GM21529 (cell line): ENCODE data around the gene PLXDC1.
"Not testable (repeated sequence)": the region's sequence is repeated elsewhere in the genome, so short reads cannot be mapped to it uniquely, and the experiment has no call there.

Experiments used
- ATAC-seq: cut with Tn5 transposase; IDR thresholded peaks from one replicate; pipeline ENCODE4 v1.9.1; 2021; ENCODE audit not compliant: unreplicated experiment

Gene PLXDC1

GRCh38 chr17:39130205-39130604 is 21.2 kb downstream of the PLXDC1 start:
- no peak for ATAC-seq

DNA sequence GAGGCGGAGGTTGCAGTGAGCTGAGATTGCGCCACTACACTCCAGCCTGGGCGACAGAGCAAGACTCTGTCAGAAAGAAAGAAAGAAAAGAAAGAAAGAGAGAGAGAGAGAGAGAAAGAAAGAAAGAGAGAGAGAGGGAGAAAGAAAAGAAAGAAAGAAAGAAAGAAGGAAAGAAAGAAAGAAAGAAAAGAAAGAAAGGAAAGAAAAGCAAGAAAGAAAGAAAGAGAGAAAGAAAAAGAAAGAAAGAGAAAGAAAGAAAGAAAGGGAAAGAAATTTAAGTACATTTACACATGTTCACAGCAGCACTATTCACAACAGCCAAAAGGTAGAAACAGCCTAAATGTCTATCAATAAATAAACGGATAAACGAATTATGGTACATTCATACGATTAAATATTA is 21.9 kb downstream of the PLXDC1 start:
- ATAC-seq: not testable (repeated sequence)

- ATAC-seq: no peak
Measured at GRCh38 chr17:39126436-39126835, 25.0 kb downstream of the PLXDC1 start.

DNA sequence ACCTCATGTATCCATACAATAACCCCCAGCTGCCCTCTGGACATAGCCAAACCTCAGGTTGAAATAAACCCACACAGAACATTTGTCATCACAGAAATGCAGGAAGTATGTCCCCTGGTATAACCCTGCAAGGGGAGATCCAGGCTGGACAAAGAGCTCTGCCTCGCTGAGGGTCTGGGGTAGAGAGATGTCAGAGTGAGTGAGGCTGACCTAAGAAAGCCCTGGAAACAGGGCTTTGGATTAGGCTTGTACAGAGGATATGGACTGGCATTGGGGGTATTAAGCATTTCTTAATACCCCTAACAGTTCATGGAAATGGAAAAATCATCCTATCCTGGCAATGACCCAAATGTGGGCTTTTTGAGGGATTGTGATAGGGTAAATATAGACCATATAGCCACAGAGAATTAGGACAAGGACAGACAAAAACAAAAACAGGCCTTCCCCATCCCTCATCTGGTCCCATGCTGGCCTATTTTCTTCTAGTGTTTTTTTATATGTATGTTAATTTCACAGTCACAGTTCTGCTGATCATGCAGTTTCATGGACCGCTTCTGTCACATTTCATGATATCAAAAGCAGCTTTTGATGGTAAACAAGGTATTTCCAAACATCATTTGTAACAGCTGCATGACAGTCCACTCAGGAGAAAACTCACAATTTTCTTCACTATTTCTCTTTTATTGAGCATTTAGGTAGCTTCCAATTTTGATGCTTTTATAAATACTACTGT is 26.1 kb downstream of the PLXDC1 start:
- ATAC-seq: no peak

GRCh38 chr17:39123627-39124026 is 27.8 kb downstream of the PLXDC1 start:
- ATAC-seq: no peak

- no peak for ATAC-seq
Measured at GRCh38 chr17:39122991-39123390, 28.4 kb downstream of the PLXDC1 start.

GRCh38 chr17:39121919-39122318 is 29.5 kb downstream of the PLXDC1 start:
- not testable (repeated sequence) for ATAC-seq

GRCh38 chr17:39118674-39119419 is 32.6 kb downstream of the PLXDC1 start:
- ATAC-seq: peak; percentile 76

GRCh38 chr17:39116224-39116623 is 35.2 kb downstream of the PLXDC1 start:
- no peak for ATAC-seq

DNA sequence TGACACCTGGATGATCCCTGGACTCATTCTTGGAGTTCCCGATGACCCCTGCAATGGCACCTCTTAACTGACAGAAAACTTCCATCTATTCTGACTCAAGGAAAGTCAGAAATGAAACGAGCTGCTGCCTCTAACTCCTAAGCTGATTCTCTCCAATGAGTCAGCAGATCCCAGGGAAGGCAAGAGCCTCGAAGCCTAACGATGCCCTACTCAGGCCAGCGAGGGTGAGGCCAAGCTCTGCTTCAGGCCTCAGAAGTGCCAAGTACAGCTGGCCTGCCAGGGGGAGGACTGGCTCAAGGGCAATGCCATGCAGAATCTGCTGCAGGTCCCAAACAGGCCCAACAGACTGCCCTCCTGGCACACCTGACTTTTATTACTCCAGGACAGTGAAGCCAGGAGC is 36.3 kb downstream of the PLXDC1 start:
- ATAC-seq: no peak

DNA sequence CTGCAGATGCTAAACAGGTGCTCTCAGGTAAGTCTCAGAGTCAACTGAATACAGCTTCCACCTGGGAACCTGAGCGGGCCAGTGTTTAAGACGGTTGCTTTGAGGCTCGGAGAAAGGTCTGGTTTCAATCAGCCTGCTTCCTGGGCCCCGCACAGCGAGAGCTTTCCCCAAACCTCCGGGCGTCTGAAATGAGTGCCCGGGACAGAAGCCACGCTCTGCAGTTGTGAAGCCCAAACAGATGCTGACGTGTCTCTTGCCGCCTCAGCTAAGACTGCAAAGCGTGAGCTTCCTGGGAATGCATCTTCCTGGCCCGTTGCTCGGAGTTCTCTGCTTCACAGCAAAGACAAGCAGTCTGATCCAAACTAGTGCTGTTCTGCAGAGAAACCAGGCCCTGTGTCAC is 36.7 kb downstream of the PLXDC1 start:
- no peak for ATAC-seq

DNA sequence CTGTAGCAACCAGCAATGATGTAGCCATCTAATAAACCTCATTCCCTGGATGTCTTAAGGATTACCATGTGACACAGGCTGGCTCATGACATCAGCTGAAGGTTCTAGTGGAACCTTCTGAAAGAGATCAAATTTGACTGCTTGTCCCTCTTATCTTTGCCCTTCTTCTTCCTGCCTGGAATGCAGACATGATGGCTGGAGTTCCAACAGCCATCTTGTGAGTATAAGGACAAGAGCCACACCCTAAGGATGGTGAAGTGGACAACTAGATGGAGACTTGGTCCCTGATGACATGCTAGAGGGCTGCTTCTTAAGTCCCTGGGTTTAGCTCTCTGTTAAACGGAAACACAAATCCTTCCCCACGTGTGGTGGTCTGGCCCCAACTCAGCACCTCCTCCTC is 37.6 kb downstream of the PLXDC1 start:
- no peak for ATAC-seq

GRCh38 chr17:39110435-39111136 is 40.9 kb downstream of the PLXDC1 start:
- no peak for ATAC-seq

GRCh38 chr17:39108461-39109375 is 42.7 kb downstream of the PLXDC1 start:
- no peak for ATAC-seq

GRCh38 chr17:39107973-39108372 is 43.5 kb downstream of the PLXDC1 start:
- no peak for ATAC-seq

DNA sequence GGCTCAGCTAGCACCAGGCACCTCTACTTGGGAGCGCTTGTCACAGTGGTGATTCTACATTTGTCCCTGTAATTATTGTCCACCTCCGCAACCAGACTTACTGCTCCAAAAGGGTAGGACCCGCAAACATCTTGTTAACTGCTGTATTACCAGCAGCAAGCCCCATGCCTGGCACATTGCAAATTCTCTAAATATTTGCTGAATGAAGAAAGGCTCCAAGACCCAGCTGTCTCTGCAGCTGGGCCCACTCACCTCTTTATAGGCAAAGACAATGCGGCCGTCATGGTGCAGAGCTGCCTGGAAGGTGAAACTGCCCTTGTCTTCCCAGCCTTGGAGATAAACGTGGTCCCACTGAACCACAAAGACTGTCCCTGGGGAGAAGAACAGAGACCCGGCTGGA is 44.3 kb downstream of the PLXDC1 start:
- no peak for ATAC-seq

- ATAC-seq: no peak
Measured at GRCh38 chr17:39105705-39106104, 45.7 kb downstream of the PLXDC1 start.

DNA sequence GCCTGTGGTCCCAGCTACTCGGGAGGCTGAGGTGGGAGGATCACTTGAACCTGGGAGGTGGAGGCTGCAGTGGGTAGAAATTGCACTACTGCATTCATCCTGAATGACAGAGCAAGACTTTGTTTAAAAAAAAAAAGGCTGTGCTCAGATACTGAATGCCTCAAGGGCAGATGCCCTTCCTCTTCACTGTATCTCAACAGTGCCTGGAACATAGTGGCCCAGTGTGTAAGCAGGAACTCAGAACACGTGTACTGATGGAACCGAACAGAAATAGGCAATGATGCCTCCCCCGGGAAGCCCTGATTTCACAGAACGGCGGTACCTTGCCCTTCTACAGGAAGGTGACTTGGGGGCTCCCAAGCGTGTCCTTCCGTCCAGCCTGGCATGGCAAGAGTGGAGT is 46.8 kb downstream of the PLXDC1 start:
- ATAC-seq: no peak

- no peak for ATAC-seq
Measured at GRCh38 chr17:39104046-39104445, 47.4 kb downstream of the PLXDC1 start.

DNA sequence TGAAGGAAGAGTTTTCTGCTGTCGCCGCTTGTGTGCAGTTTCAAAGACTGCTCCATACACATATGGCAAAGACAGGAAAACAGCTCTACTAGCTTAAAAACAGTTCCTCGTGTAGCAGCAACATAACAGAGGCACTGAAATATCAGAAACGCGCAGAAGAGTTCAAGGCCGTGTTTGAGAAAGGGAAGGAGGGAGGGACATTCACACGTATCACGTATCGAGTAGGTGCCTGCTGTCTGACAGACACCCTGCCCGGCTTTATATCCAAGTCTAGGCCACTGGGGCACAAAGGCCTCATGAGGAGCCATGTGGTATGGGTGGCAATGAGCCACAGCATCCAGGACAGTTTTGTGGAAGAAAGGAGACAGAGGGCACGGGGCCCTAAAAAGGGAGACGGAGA is 50.3 kb downstream of the PLXDC1 start:
- ATAC-seq: no peak

DNA sequence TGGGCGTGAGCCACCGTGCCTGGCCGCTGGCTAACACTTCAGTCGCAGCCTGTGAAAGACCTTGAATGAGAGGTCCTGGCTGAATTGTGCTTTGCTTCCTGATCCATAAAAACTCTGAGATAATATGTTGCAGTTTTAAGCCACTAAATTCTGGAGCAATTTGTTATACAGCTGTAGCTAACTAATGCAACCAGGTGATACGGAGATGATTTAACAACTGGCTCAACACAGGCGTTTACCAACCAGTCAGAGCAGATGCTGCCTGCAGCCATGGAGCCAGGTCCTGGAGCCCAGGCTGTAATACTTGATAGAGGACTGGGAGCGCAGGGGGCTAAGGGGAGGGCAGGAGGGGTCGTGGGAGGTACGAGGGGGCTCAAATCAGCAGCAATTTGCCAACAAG is 50.9 kb downstream of the PLXDC1 start:
- ATAC-seq: no peak
